H1 (cell line): ENCODE data around the gene MED12L. TPM values are rescaled to one million over a fixed set of nuclear protein-coding genes. Genes with fewer than 3 reads are reported as not detected.

Source experiments
- CTCF ChIA-PET: fragments of 300-600 bp; sonication (Branson Sonifier 250); formaldehyde crosslinking; loops from one replicate; lab custom pipeline; 2021; ENCODE audit not compliant: partially characterized antibody; lab: Charles Lee
- POLR2A ChIA-PET: fragments of 300-600 bp; sonication (Branson Sonifier 250); formaldehyde crosslinking; loops from one replicate; lab custom pipeline; 2021; ENCODE audit warnings: inconsistent platforms; ENCODE audit not compliant: partially characterized antibody; lab: Charles Lee
- DNase-seq, 2 experiments: peaks; one replicate each; pipeline versions ENCODE4 v3.0.0 to v3.0.0-alpha.2; 2010 to 2022; ENCODE audit warnings: low spot score in 2 of 2, low read depth in 1 of 2, mixed read lengths in 1 of 2
- FAIRE-seq: peaks from 2 replicates; lab custom pipeline; 2011; peaks lifted over from hg19 to GRCh38; lab: Jason Lieb, UNC
- H2AFZ ChIP-seq: 2 replicates; pipeline ENCODE4 v1.8.1; 2012; ENCODE audit warnings: low read length, inconsistent platforms
- H2AK5ac ChIP-seq: 2 replicates; pipeline ENCODE4 v1.6.1; 2013; ENCODE audit warnings: low read depth, low read length
- H2BK120ac ChIP-seq: replicated peaks from 2 replicates; pipeline ENCODE3; 2013; ENCODE audit warnings: low read depth, low read length, inconsistent platforms
- H2BK12ac ChIP-seq: 2 replicates; pipeline ENCODE4 v1.6.1; 2013; ENCODE audit warnings: low read depth, low read length
- H2BK15ac ChIP-seq: 2 replicates; pipeline ENCODE4 v1.6.1; 2013; ENCODE audit warnings: low read length
- H2BK20ac ChIP-seq: 2 replicates; pipeline ENCODE4 v1.6.1; 2013; ENCODE audit warnings: low read length
- H2BK5ac ChIP-seq: 2 replicates; pipeline ENCODE4 v1.6.1; 2013; ENCODE audit warnings: low read depth, low read length
- H3K14ac ChIP-seq: 2 replicates; pipeline ENCODE4 v1.6.1; 2013; ENCODE audit warnings: inconsistent platforms; ENCODE audit not compliant: insufficient read length
- H3K18ac ChIP-seq: 2 replicates; pipeline ENCODE4 v1.6.1; 2013; ENCODE audit warnings: low read length; ENCODE audit errors: extremely low read depth
- H3K23ac ChIP-seq: 2 replicates; pipeline ENCODE4 v1.6.1; 2013; ENCODE audit warnings: inconsistent platforms; ENCODE audit not compliant: insufficient read length
- H3K23me2 ChIP-seq: 2 replicates; pipeline ENCODE4 v1.6.1; 2013; ENCODE audit warnings: low read depth, low read length
- H3K27ac ChIP-seq: 2 replicates; pipeline ENCODE4 v1.6.1; 2011; ENCODE audit warnings: low read depth, low read length, inconsistent platforms
- H3K27me3 ChIP-seq, 4 experiments: replicated peaks in 1 of 4; 1 replicate in 1 of 4; 2 replicates in 3 of 4; pipeline versions ENCODE4 v1.6.1 to v1.8.1; 2011 to 2013; ENCODE audit warnings: low read length in 3 of 4, mild to moderate bottlenecking in 3 of 4, inconsistent platforms in 2 of 4, mixed read lengths in 2 of 4, moderate library complexity in 1 of 4; ENCODE audit not compliant: control insufficient read depth in 3 of 4, insufficient read depth in 3 of 4; ENCODE audit errors: extremely low read depth in 1 of 4
- H3K36me3 ChIP-seq, 4 experiments: 2 replicates each; pipeline versions ENCODE4 v1.6.1 to v1.8.1; 2011 to 2013; ENCODE audit warnings: mild to moderate bottlenecking in 4 of 4, low read length in 3 of 4, moderate library complexity in 2 of 4, control low read depth in 1 of 4, inconsistent platforms in 1 of 4; ENCODE audit not compliant: insufficient read depth in 4 of 4, control insufficient read depth in 2 of 4
- H3K4ac ChIP-seq: replicated peaks from 2 replicates; pipeline ENCODE3; 2013; ENCODE audit warnings: low read length, low read depth, mixed read lengths, inconsistent platforms; ENCODE audit not compliant: insufficient read length
- H3K4me1 ChIP-seq, 4 experiments: replicated peaks in 1 of 4; 1 replicate in 1 of 4; 2 replicates in 3 of 4; pipeline versions ENCODE4 v1.6.1 to v1.8.1; 2011 to 2013; ENCODE audit warnings: low read length in 3 of 4, inconsistent platforms in 2 of 4, mixed read lengths in 1 of 4; ENCODE audit not compliant: insufficient read depth in 4 of 4, control insufficient read depth in 3 of 4
- H3K4me2 ChIP-seq, 2 experiments: 2 replicates each; pipeline versions ENCODE4 v1.6.1 to v1.8.1; 2011 to 2013; ENCODE audit warnings: low read depth in 2 of 2, low read length in 2 of 2, control low read depth in 1 of 2, inconsistent platforms in 1 of 2, mild to moderate bottlenecking in 1 of 2; ENCODE audit not compliant: insufficient read depth in 1 of 2
- H3K4me3 ChIP-seq, 4 experiments: fragments of 200-600, 300-600 bp in 1 of 4; sonication (generic), shearing (Covaris generic), sonication (Bioruptor Twin) in 1 of 4; 2 replicates each; pipeline versions ENCODE4 v1.5.1 to v1.8.1; 2011 to 2016; ENCODE audit warnings: low read length in 4 of 4, low read depth in 3 of 4, control low read depth in 2 of 4, inconsistent platforms in 2 of 4, mild to moderate bottlenecking in 2 of 4, mixed read lengths in 1 of 4, moderate library complexity in 1 of 4; ENCODE audit not compliant: insufficient read depth in 2 of 4; ENCODE audit errors: extremely low read depth in 1 of 4
- H3K56ac ChIP-seq: replicated peaks from 2 replicates; pipeline ENCODE3; 2013; ENCODE audit warnings: low read depth, mild to moderate bottlenecking, mixed read lengths, low read length, inconsistent platforms; ENCODE audit not compliant: insufficient read length
- H3K79me1 ChIP-seq: 2 replicates; pipeline ENCODE4 v1.6.1; 2013; ENCODE audit warnings: low read depth, low read length, control low read depth
- H3K79me2 ChIP-seq, 2 experiments: 2 replicates each; pipeline versions ENCODE4 v1.6.1 to v1.8.1; 2012 to 2013; ENCODE audit warnings: low read length in 2 of 2, mild to moderate bottlenecking in 2 of 2, inconsistent platforms in 1 of 2; ENCODE audit not compliant: insufficient read depth in 2 of 2, control insufficient read depth in 1 of 2
- H3K9ac ChIP-seq, 4 experiments: replicated peaks in 1 of 4; 1 replicate in 1 of 4; 2 replicates in 3 of 4; pipeline versions ENCODE4 v1.6.1 to v1.8.1; 2011 to 2013; ENCODE audit warnings: low read depth in 3 of 4, low read length in 3 of 4, control low read depth in 2 of 4, mild to moderate bottlenecking in 2 of 4, moderate library complexity in 2 of 4, inconsistent platforms in 1 of 4; ENCODE audit errors: extremely low read depth in 1 of 4
- H3K9me3 ChIP-seq, 2 experiments: 2 replicates each; pipeline versions ENCODE4 v1.6.1 to v1.8.1; 2012 to 2013; ENCODE audit warnings: mild to moderate bottlenecking in 2 of 2, moderate library complexity in 2 of 2, control low read depth in 1 of 2, inconsistent platforms in 1 of 2, low read depth in 1 of 2, low read length in 1 of 2, mixed read lengths in 1 of 2; ENCODE audit not compliant: insufficient read depth in 2 of 2
- H4K20me1 ChIP-seq, 2 experiments: replicated peaks in 1 of 2; 2 replicates each; pipeline versions ENCODE3 to v1.8.1; 2011 to 2013; ENCODE audit warnings: inconsistent platforms in 2 of 2, low read length in 2 of 2, mild to moderate bottlenecking in 1 of 2; ENCODE audit not compliant: insufficient read depth in 2 of 2, control insufficient read depth in 1 of 2
- H4K5ac ChIP-seq: 2 replicates; pipeline ENCODE4 v1.6.1; 2013; ENCODE audit warnings: low read length, low read depth, mixed read lengths, inconsistent platforms; ENCODE audit not compliant: insufficient read length
- H4K8ac ChIP-seq: 2 replicates; pipeline ENCODE4 v1.8.0; 2013; ENCODE audit warnings: mild to moderate bottlenecking, moderate library complexity, low read length, inconsistent platforms; ENCODE audit not compliant: insufficient read depth; ENCODE audit errors: extremely low read depth
- H4K91ac ChIP-seq: replicated peaks from 2 replicates; pipeline ENCODE3; 2013; ENCODE audit warnings: low read length, mixed read lengths, inconsistent platforms; ENCODE audit not compliant: insufficient read length
- BACH1 ChIP-seq: IDR thresholded peaks from 2 replicates; pipeline ENCODE4 v1.6.1; 2012; ENCODE audit warnings: low read length, improper control_type of control experiment
- BCL11A ChIP-seq, 2 experiments: IDR thresholded peaks; one replicate each; pipeline ENCODE4 v1.6.1; 2011; ENCODE audit warnings: low read depth in 2 of 2, low read length in 2 of 2, mild to moderate bottlenecking in 2 of 2
- EGR1 ChIP-seq: IDR thresholded peaks from 2 replicates; pipeline ENCODE4 v1.6.1; 2011; ENCODE audit warnings: low read depth, low read length, borderline replicate concordance
- GTF2F1 ChIP-seq: IDR thresholded peaks from 2 replicates; pipeline ENCODE4 v1.6.1; 2012; ENCODE audit warnings: low read depth, low read length, improper control_type of control experiment, borderline replicate concordance
- JUN ChIP-seq: IDR thresholded peaks from 2 replicates; pipeline ENCODE4 v1.6.1; 2011; ENCODE audit warnings: low read depth, mild to moderate bottlenecking, improper control_type of control experiment, low read length
- PHF8 ChIP-seq: fragments of 200-600 bp; sonication (generic); conservative IDR thresholded peaks from 2 replicates; pipeline ENCODE4 v1.7.1; 2012; ENCODE audit warnings: low read depth, mild to moderate bottlenecking, inconsistent platforms, low read length, moderate library complexity
- RNF2 ChIP-seq: fragments of 200-900, 300-1000 bp; sonication (generic); IDR thresholded peaks from 2 replicates; pipeline ENCODE4 v1.7.1; 2016; ENCODE audit warnings: borderline replicate concordance, low read depth, mild to moderate bottlenecking, antibody characterized with exemption, low read length; ENCODE audit not compliant: poor library complexity, severe bottlenecking; ENCODE audit errors: missing control alignments
- SRF ChIP-seq: IDR thresholded peaks from 2 replicates; pipeline ENCODE4 v1.6.1; 2011; ENCODE audit warnings: mild to moderate bottlenecking, low read depth, low read length, moderate library complexity
- TCF12 ChIP-seq: IDR thresholded peaks from 2 replicates; pipeline ENCODE4 v1.6.1; 2011; ENCODE audit warnings: low read depth, mild to moderate bottlenecking, low read length
- WGBS, 2 experiments: shearing (Covaris generic) in 1 of 2; methylation state at CpG; one replicate each; pipeline versions ENCODE4 v1.1.6 to v1.1.7; 2013 to 2015; ENCODE audit warnings: low lambda C conversion rate in 2 of 2, mixed read lengths in 2 of 2, inconsistent platforms in 1 of 2, low coverage in 1 of 2, missing lambda C conversion rate in 1 of 2; ENCODE audit not compliant: insufficient replicate concordance in 2 of 2, insufficient coverage in 1 of 2, insufficient read length in 1 of 2; ENCODE audit errors: extremely low coverage in 1 of 2, missing lambda C conversion rate in 1 of 2; 5-methylcytosine and 5-hydroxymethylcytosine counted together
- polyA plus RNA-seq, 7 experiments: library from polyadenylated mRNA; depleted of rRNA in 3 of 7; stranded (reverse) in 5 of 7; unstranded in 2 of 7; fragments of >200 nt in 5 of 7; fragments of 200-250 nt in 2 of 7; gene quantifications; 1 replicate in 5 of 7; 2 replicates in 1 of 7; 4 replicates in 1 of 7; pipeline versions ENCODE4 v1.2.1 to v1.2.3, GENCODE V29; 2011 to 2013; ENCODE audit warnings: missing spikeins in 2 of 7, mixed read lengths in 2 of 7
- total RNA-seq: library from RNA; stranded (reverse); fragmentation: NEBNext Ultra II Directional; extraction: Animal tissue kit (Norgen Biotek cat#: 25700); gene quantifications from 2 replicates; pipeline ENCODE4 v1.2.1, GENCODE V29; 2021

The MED12L gene
- total and polyA plus RNA-seq, 2 of the 8 experiments (the other 6 are each of a cell fraction or from before 2014, with no cell fraction given): 3.6 to 26.2 TPM

DNA sequence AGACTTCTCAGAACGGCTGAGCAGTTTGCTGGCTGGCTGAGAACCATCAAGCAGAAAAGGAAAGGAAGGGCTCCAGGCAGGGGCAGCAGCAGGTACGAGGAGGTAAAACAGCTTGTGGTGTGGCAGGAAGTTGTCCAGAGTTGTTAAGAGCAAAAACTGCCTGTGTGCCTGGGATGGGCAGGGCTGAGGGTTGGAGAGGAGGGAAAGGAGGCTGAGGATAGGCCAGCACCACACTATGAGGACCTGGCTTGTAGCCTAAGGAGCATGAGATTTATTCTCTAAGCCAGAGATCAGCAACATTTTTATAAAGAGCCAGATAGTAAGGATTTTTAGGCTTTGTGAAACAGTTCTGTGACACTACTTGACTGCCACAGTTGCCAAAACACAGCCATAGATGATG is 367.4 kb downstream of the MED12L start:
- Histone ChIP-seq H3K4me2 (no peak overlapping the region), H2BK120ac (no peak overlapping the region), H3K14ac (no peak overlapping the region), H3K4me3 (no peak overlapping the region), H3K27ac (no peak overlapping the region), H3K23ac (no peak overlapping the region), H2BK15ac (no peak overlapping the region), H3K9me3 (no peaks in the 10 kb centered on the region), H3K36me3 (no peaks in the 10 kb centered on the region), H3K27me3 (peaks cover 0 to 1% (median 0%) of the 10 kb centered on the region in 4 experiments; a peak in 1 of 7 replicates), H2BK12ac (no peak overlapping the region), H4K91ac (no peak overlapping the region), H3K18ac (no peak overlapping the region), H2BK20ac (no peak overlapping the region), H4K20me1 (no peaks in the 10 kb centered on the region), H3K79me2 (no peaks in the 10 kb centered on the region), H2BK5ac (no peak overlapping the region), H3K4ac (no peak overlapping the region), H4K5ac (no peak overlapping the region), H3K9ac (no peak overlapping the region), H3K56ac (no peak overlapping the region), H2AFZ (no peak overlapping the region), H3K23me2 (no peaks in the 10 kb centered on the region), H4K8ac (no peak overlapping the region), H2AK5ac (no peak overlapping the region), H3K4me1 (no peaks in the 10 kb centered on the region), H3K79me1 (no peaks in the 10 kb centered on the region)
- ChIA-PET CTCF (interaction anchor here (0.6 kb wide), 1 partner anchor 121 kb away, joined by 3 read pairs; no protein-coding TSS in a partner anchor), POLR2A (no interaction called here)
- WGBS, 2 experiments: 83% methylated on average over 2 of the region's 2 CpGs; no CpG with 5 or more reads in 1 of the 2 experiments
- FAIRE-seq (no peak), DNase-seq (no peak)
- no peak for TF ChIP-seq JUN
- no peak for TF ChIP-seq RNF2
- TF ChIP-seq BACH1: no peak
- TF ChIP-seq PHF8: no peak
- TF ChIP-seq SRF: no peak
- no peak for TF ChIP-seq GTF2F1
- TF ChIP-seq TCF12: no peak
- no peak for TF ChIP-seq EGR1
- no peak for TF ChIP-seq BCL11A (IDR thresholded peaks at IDR 0.05; ENCODE audit: low read depth in 2 of 2, low read length in 2 of 2)
